PC-9 (cell line): Measurements from ENCODE around the gene CMTM8.

Experiments used
- CTCF ChIP-seq: fragments of 200-600 bp; sonication (generic); conservative IDR thresholded peaks from 2 replicates; pipeline ENCODE4 v1.6.1; 2017; ENCODE audit warnings: mixed run types, antibody characterized with exemption, mild to moderate bottlenecking, moderate library complexity
- EZH2 ChIP-seq: fragments of 200-600 bp; sonication (generic); IDR thresholded peaks from 2 replicates; pipeline ENCODE4 v1.8.0; 2017; ENCODE audit warnings: antibody characterized with exemption, low read depth

GRCh38 chr3:32202496-32202895, 36.0 kb upstream of the CMTM8 start:
- TF ChIP-seq CTCF (no peak), EZH2 (no peak)
